Thyroid gland (tissue), 4 donors: Measurements from ENCODE around the gene ALKAL2.
A peak's percentile ranks its signal among the peaks of the same experiment; 100 is the strongest.

ENCODE experiments used
- CTCF ChIP-seq, 6 experiments: fragments of 200-600 bp in 3 of 6; fragments of 450-650 bp in 3 of 6; sonication (generic) in 3 of 6; IDR thresholded peaks; one replicate each; pipeline ENCODE4 v1.5.1; 2016 to 2019; ENCODE audit warnings: antibody characterized with exemption in 6 of 6, mild to moderate bottlenecking in 2 of 6, inconsistent platforms in 1 of 6, moderate library complexity in 1 of 6
- POLR2A ChIP-seq, 2 donors: fragments of 450-650 bp; IDR thresholded peaks; one replicate each; pipeline ENCODE4 v1.6.1; 2017; ENCODE audit warnings: antibody characterized with exemption in 2 of 2, mild to moderate bottlenecking in 2 of 2, moderate library complexity in 1 of 2

- TF ChIP-seq CTCF (IDR thresholded peaks at IDR 0.05) (no peak), POLR2A (IDR thresholded peaks at IDR 0.05) (peak in 1 of 2 donors; percentile 88)
Observed at GRCh38 chr2:263774-264492, 24.0 kb downstream of the ALKAL2 start, which contains the start of gene SH3YL1.
